NCI-H82 (cell line): Measurements from ENCODE around the gene CBY1.
A peak's percentile ranks its signal among the peaks of the same experiment; 100 is the strongest.

Experiments used
- DNase-seq: peaks from one replicate; lab custom pipeline; 2025; lab: John Stamatoyannopoulos, UW

Gene CBY1

DNA sequence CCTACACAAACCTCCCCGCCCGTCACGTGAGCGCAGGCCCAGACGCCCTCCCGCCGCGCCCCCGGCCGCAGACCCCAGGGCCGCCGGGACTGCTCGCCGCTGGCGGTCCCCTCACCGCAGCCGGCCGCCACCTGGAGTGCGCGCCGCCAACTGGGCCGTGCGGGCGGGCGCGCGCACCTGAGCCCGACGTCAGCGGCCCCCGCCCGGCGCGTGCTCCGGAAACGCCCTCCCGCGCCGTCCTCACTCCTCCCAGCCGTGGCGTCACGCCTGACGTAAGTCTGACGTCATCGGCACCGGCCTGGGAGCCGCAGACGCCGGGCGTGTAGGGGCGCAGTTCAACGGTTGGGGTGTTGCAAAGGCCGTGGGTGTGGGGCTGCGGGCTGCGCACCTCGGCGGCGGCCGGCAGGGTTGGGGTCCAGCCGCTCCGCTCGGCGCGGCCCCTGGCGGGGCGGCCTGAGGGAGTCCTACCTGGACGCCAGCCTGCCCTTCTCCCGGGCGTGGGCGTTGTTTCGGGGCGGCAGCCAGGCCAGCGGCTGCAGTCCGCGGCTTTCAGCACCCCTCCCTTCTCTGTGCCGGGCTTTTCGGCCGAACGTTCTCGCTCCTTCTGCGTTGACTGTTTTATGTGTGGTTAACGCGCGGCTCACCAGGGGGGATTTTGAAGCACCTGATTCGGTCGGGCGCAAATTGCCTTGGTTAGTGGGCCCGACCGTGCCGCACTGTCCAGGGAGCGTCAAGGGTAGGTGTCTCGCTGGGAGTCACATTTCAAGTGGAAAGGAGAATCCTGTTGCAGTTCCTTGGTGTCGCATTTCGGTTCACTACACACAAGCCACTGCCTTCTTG lies 44.6 kb downstream of the CBY1 start, which contains the start of gene JOSD1:
JOSD1 (minus strand) TSS at position 155 of the 840 bp plus-strand sequence. CDS start 956 bp downstream, outside the sequence.
- DNase-seq: peak; percentile 89

DNA sequence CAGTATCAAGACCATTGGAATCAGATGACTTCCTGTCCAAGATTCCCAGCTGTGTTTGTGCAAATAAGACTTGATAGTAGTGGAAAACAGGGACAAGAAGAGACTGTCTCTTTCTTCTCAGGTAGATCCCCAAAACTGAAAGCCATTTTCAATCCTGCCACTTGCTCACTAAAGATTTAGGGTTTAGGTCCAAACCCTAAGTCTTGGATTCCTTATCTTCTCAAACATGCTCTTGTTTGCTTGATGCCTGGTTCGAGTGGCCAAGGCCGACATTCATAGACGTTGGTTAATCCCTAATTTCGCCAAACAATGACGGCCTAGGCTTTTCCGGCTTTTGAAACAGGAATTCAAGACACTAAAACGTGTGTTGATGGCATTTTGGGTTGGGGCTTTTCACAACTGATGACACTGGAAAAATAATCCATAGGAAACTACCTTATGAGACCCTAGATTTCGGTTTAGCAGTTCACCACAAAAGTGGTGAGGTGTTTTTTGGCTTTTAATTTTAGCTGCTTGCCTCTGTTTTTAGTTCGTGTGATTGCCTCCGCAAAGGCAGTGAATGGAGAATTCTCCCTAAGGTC lies 48.3 kb downstream of the CBY1 start:
- DNase-seq: peak; percentile 29

DNA sequence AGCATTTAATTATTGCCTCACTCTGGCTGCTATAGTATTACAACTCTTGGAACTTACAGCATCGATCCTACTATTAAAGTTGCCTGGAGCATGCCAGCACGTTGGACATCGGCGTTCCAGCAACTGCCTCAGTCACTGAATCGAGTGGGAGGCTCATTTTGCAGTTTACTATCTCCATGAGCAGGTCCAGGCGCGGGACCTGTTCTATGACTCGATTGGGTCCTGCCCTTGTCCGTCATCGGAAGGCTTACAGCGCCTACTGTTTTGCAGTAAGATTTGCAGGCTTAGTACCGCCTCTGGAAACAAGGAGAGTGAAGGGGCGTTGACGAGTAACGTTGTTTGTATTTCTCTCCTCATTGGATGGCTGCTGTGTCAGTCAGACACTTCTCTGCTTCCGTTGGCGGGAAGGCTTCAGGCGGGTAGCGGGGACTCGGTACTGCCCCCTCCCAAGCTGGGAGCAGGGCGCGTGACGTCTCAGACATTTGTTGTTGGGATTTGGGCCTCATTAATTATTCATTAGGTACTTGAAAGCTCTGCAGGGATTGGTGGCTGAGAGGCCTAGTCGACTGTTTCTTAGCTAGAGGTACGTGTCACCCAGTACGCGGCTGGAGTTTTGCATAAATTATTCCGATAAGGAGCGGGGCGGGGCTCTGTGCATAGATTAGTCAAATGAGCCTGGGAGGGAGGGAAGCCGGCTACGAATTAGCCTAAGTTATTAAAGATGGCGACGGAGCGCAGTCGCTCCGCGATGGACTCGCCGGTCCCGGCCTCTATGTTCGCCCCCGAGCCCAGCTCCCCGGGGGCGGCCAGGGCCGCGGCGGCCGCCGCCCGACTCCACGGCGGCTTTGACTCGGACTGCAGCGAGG lies 49.0 kb downstream of the CBY1 start, which contains the start of gene GTPBP1:
GTPBP1 (plus strand) TSS at position 710 of the 866 bp plus-strand sequence; CDS start at position 722, 12 bp downstream.
- DNase-seq: peak; percentile 100

DNA sequence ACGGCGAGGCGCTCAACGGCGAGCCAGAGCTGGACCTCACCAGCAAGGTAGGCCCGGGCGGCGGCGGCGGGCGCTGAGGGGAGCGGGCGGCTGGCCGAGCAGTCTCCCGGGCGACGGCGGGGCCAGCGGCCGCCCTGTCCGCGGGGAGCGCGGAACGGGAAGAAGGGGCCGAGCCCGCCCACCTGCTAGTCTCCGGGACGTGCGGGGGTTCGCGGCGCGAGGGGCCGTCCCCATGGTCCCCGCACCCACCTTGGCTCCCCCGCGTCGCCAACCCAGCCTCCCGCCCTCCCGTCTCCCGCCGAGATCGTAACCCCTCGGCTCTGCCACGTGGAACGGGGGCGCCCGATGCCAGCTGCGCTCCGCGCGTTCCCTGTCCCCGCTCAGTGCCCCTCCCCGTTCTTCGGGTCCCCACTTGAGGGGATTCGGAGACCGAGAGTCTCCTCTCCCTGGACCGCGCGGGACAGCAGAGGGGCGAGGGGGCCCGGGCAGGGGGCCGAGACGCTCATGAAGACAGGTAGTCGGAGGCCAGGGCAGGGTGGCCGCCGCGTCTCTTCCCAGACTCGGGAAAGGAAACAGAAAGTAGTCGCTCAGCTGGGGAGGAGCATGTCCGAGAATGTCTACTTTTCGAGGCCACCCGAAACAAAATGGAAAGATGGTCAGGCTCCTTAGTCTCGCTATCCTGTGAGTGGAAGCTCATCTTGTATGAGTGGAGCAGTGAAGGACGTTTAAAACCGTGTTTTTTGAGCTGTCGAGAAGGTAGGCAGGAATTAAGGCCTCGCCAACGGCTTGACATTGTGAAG lies 49.9 kb downstream of the CBY1 start:
- DNase-seq: peak; percentile 33

DNA sequence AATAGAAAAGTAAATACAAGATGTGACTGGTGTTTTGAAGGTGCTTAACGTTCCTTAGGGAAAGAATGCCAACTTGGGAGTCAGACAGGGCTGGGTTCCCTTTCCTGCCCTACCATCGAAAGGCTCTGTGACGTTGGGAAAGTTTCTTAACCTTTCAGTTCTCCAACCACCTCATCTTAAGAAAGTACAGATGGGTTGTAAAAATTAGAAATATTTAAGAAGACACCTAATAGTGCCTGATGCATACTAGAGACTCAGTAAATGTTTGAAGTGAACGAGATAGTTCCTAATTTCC lies 50.4 kb downstream of the CBY1 start:
- DNase-seq: no peak

DNA sequence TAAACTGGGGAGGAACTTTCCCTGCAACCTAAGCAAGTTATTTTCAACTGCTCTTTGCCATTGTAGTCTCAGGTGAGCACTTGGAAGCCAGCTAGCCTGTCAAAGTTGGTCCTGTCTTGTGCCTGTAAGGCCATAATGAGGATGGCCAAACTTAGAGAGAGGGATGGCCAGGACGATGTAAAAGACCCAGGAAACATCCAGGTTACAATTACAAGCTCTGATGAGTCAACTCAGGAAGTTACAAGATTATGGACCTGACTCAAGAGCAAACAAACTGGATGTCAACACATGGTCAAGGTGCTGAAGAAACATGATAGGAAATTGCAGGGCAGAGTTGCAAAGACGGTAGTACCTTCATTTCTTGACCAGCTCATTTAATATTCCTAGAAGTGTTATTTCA lies 50.9 kb downstream of the CBY1 start:
- DNase-seq: no peak

DNA sequence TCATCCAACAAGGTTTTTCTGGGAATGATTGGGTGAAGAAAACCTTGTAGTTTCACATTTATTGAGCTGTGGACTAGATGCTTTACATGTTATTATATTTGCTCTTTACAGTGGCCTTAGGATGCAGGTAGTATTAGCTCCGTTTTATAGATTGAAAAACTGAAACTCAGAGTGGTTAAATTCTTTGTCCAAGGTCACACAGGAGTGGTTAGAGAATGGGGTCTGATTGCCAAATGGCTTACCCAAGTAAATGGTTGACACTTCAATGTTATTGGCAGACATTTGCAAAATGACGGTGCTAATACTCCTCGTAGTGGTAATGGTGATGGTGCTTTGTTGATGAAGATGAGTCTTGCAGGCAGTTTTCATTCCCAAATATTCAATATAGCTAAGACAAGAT lies 51.5 kb downstream of the CBY1 start:
- no peak for DNase-seq

DNA sequence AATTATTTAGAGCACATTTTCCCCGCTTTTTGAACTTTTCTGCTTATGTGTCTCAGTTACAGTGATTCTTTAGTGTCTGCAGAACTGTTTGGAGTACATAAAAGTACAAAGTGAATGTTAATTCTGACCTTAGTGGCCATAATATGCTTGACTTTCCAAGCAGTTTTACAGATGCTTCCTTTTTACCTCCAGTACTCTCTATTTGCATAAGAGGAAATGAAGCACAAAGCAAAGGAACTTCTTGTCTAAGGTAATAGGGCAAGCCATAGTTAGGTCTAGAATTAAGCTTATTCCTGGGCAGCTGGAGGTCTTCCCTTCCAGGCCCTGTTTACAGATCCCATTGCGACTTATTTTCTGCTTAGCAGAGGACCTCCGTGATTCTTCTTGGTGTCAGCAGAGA lies 52.9 kb downstream of the CBY1 start:
- DNase-seq: no peak

DNA sequence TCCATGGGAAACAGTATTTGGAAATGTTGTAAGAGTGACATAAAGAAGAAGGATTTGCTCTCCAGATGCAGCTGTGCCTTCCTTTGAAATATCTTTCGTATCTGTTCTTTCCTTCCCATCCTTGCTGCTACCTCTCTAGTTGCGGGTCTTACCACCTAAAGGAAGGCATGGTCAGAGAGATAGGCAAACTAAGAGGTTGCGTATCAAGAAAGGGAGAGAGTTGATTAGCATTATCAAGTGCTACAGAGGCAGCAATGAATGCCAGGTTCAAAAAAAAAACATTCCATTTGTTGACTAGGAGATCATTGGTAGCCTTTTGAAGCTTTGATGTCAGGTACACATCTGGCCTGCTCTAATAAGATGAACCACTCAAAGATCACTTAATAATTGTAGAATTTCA lies 53.9 kb downstream of the CBY1 start:
- DNase-seq: no peak

DNA sequence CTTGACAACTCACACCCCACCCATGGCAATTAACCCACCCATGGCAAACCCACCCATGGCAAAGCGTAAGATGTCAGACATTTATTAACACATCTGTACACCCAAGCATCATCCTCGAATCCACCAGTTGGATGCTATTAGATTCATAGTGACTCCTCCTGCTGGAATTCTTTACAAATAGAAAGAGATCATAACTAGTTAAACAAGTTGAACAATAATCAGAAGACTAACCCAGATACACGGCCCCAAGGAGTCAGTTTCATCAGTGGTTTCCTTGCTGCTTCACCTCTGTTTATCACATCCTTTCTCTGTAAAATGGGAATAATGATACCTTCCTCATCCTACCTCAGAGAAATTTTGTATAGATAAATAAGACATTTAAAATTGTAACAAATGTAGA lies 54.4 kb downstream of the CBY1 start:
- no peak for DNase-seq

DNA sequence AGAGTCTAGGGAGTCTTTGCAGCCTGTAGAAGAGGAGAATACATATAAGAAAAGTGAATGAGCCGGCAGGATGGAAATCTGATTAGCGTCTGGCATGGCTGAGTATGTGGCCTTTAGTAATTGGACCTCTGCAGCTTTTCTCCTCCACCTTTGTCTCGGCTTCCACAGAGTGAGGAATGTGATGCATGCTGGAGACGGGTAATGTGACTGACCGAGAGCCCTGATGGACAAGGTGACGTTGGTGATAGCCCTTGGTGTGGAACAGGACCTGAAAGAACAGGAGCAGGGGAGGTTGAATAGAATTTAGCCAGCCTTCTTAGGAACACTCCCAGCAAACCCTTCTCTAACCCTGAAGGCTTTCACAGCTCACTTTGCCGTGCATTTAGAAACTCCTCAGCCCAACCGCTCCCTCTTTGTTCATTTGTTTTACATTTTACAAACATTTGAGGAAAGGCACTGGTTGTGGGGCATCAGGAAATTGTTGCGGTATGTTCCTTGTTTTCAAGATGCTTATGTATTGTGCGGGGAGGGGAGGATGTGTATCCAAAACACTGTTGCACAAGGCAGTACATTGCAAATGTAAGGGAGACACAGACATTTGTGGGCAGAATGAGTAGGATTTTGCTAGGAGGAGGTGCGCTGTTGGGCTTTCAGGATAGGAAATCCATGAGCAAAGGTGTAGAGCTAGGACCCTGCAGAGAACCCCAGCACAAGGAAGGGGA lies 56.2 kb downstream of the CBY1 start:
- no peak for DNase-seq

DNA sequence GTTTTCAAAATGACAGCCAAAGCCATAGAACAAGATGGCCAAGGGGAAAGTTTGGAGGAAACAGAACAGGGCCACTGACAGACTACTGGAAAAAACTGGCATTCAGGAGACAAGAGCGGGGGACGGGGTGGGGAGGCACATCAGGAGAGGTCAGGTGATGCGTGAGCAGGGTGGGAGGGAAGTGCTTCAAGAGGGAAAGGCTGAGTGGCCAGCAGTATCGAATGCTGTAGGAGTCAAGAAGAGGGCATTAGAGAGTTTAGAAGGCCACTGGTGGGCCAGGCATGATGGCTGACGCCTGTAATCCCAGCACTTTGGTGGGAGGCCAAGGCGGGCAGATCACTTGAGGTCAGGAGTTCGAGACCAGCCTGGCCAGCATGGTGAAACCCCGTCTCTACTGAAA lies 57.5 kb downstream of the CBY1 start:
- no peak for DNase-seq

DNA sequence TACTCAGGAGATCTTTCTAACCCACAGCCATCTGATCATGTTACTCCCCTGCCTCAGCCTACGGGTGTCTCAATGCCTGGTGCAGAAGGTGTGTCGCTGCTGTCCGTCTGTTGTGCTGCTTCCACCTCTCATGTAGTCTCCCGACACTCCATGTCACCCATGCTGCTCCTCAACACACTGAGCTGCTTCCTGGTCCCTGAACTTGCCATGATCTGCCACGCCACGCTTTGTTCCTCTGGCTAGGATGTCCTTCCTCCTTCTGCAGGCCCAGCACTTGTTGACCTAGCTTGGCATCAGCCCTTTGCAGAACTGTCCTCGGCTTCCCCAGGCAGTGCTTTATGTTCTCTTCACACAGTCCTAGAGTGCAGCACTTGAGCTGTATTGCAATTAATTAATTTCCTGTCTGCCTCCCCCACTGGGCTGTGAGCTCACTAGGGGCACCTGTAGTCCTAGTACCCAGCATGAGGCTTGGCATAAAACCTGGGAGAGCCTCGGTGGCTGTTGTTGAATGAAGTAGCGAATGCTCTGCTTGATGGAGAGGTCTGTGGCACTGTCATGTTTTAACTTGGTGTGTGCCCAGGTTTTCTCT lies 58.8 kb downstream of the CBY1 start:
- no peak for DNase-seq

DNA sequence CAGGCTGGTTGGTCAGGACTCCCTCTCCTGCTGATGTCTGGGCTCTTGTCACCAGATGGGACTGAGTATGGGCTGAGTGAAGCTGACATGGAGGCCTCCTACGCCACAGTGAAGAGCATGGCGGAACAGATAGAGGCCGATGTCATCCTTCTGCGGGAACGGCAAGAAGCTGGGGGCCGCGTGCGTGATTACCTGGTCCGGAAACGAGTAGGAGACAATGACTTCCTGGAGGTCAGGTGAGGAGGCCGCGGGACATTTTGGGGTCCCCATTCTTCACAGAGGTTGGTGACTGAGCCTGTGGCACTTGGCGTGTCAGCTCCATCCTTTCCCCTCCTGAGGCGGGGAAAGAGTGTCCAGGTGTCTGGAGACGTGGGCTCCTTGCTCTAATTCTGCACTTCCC lies 59.4 kb downstream of the CBY1 start:
- DNase-seq: no peak

DNA sequence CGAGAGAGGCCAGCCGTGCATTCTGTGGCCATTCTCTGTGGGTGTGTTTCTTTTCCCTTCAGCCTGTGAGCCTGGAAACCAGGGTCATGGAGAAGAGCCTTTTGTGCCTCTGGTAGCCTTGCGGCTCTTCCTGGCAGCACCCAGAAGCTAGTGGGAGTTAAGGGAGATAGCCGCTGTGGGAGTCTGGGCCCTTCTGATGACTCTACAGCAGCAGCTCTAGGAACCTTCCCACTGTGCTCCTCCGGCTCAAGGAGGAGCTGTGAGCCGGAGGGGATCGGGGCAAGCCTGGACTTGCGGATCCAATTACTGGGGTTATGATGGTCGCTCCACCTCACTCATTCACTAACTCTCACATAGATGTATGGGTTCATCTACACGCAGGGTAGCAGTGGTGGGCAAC lies 59.8 kb downstream of the CBY1 start:
- no peak for DNase-seq

DNA sequence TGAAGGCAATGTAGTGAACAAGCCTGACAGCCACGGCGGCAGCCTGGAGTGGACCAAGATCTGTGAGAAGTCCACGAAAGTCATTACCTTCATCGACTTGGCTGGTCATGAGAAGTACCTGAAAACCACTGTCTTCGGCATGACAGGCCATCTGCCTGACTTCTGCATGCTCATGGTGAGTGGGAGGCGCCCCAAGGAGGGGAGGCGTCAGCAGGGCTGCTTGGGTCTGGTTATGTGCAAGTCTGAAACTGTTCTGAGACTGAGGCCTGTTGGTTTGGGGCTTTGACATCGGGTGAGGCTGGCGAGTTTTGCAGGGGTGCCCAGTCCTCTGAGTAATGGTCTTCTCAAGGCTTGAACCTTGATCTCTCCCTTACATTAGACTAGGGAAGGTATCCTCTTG lies 60.4 kb downstream of the CBY1 start:
- no peak for DNase-seq

DNA sequence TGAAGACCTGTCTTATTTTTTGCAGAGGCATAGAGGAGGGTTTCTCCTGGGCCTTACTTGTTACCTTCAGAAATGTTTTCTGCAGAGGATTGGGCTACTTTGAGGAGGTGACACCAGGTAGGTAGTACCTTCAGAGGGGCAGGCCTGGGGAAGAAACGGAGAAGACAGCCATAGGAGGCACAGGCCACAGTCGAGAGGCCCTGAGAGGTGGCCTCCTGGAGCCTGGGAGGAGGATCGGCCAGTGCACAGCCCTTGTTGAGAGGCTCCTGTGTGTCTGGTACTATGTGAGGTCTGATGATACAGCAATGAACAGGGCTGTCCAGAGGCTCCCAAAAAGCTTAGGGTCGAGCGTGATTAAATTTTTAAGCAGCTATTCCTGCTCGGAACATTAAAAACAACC lies 60.8 kb downstream of the CBY1 start:
- no peak for DNase-seq

DNA sequence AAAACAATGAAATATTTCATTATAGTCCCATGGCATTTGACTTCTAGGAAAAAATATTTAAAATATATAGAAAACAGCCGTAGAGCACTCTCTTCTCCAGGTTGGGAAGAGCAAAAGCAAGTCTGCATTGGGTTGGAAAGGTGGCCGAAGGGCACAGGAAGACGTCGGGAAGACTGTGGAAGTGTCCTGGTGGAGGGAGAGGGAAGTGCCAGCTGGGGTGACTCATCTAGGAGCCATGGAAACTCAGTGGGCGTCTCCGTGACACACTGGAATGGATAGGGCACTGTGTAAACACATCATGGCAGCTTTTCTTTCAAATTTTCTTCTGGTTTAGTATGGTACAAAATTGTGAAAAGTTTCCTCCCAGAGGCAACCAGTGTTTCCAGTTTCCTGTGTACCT lies 62.0 kb downstream of the CBY1 start:
- DNase-seq: peak; percentile 36

DNA sequence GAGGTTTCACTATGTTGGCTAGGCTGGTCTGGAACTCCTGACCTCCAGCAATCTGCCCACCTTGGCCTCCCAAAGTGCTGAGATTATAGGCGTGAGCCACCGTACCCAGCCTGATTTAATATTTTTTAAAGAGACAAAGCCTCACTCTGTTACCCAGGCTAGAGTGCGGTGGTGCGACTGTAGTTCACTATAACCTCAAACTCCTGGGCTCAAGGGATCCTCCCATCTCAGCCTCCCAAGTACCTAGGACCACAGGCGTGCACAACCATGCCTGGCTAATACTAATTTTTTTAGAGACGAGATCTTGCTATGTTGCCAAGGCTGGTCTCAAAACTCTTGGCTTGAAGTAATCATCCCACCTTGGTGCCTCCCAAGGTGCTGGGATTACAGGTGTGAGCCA lies 62.8 kb downstream of the CBY1 start:
- DNase-seq: no peak

DNA sequence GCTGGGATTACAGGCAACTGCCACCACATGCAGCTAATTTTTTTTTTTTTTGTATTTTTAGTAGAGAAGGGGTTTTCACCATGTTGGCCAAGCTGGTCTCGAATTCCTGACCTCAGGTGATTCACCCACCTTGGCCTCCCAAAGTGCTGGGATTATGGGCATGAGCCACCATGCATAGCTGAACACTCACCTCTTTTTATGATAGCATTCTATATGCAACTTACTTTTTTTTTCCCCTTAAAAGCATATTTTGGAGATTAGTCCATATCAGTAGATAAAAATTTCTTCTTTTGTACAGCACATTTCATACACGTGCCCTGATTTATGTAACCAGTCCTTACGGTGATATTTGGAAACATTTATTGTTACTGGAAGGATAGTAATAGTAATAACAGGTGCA lies 63.9 kb downstream of the CBY1 start:
- no peak for DNase-seq

DNA sequence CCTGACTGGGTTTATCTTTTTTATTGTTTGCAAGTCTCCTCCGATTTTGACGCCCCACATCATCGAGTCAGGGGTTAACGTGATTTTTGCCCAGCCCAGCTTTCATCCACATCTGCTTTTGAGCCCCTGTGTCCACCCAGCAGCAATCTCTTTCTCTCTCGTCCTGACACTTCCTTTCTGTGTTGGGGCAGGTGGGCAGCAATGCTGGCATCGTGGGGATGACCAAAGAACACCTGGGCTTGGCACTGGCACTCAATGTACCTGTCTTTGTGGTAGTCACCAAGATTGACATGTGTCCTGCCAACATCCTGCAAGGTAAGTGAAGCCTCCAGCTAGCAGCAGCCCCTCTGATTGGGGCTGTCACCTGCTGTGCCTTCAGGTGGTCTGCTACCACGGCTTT lies 65.1 kb downstream of the CBY1 start:
- DNase-seq: no peak
